NCI-H748 treated with DMSO at 0.1 percent for 48 hours (cell line): ENCODE results near the gene CSHL1.
"Not testable (repeated sequence)": the region's sequence is repeated elsewhere in the genome, so short reads cannot be mapped to it uniquely, and the experiment has no call there.

ENCODE experiments used
- DNase-seq: peaks from one replicate; lab custom pipeline; 2025; lab: John Stamatoyannopoulos, UW

The CSHL1 gene

GRCh38 chr17:63940584-63940983 is 29.5 kb upstream of the CSHL1 start:
- DNase-seq, result no peak

GRCh38 chr17:63939884-63940283 is 28.8 kb upstream of the CSHL1 start:
- no peak for DNase-seq

- no peak for DNase-seq
Measured at GRCh38 chr17:63939401-63939800, 28.3 kb upstream of the CSHL1 start.

- DNase-seq, result no peak
Measured at GRCh38 chr17:63937920-63938319, 26.9 kb upstream of the CSHL1 start.

- DNase-seq, result no peak
Measured at GRCh38 chr17:63937319-63937718, 26.3 kb upstream of the CSHL1 start.

GRCh38 chr17:63934183-63935112 is 23.4 kb upstream of the CSHL1 start:
- DNase-seq, result no peak

GRCh38 chr17:63933598-63933997 is 22.5 kb upstream of the CSHL1 start:
- DNase-seq, result no peak

- no peak for DNase-seq
Measured at GRCh38 chr17:63932721-63933120, 21.7 kb upstream of the CSHL1 start.

GRCh38 chr17:63931981-63932561 is 21.0 kb upstream of the CSHL1 start, which contains the start of gene CD79B:
Gene CD79B (minus strand): TSS chr17:63932331. CDS start chr17:63932261, 70 bp downstream.
- no peak for DNase-seq

- DNase-seq, result no peak
Measured at GRCh38 chr17:63930951-63931575, 20.0 kb upstream of the CSHL1 start.

- no peak for DNase-seq
Measured at GRCh38 chr17:63929860-63930766, 19.1 kb upstream of the CSHL1 start.

- DNase-seq, result no peak
Measured at GRCh38 chr17:63928966-63929695, 18.1 kb upstream of the CSHL1 start.

- no peak for DNase-seq
Measured at GRCh38 chr17:63928172-63928666, 17.2 kb upstream of the CSHL1 start.

- DNase-seq, result no peak
Measured at GRCh38 chr17:63927464-63928171, 16.6 kb upstream of the CSHL1 start.

GRCh38 chr17:63926164-63926563 is 15.1 kb upstream of the CSHL1 start:
- no peak for DNase-seq

- DNase-seq, result no peak
Measured at GRCh38 chr17:63925615-63926014, 14.6 kb upstream of the CSHL1 start.

GRCh38 chr17:63922402-63922801 is 11.3 kb upstream of the CSHL1 start:
- DNase-seq, result not testable (repeated sequence)

GRCh38 chr17:63920779-63921178 is 9.7 kb upstream of the CSHL1 start:
- DNase-seq, result not testable (repeated sequence)

- DNase-seq, result not testable (repeated sequence)
Measured at GRCh38 chr17:63920050-63920449, 9.0 kb upstream of the CSHL1 start.

GRCh38 chr17:63919311-63919723 is 8.3 kb upstream of the CSHL1 start:
- peak; percentile 17 for DNase-seq
